ENCODE results near the gene KIAA0753. TPM values are rescaled to one million over a fixed set of nuclear protein-coding genes. Genes with fewer than 3 reads are reported as not detected.
"Not testable (repeated sequence)": the region's sequence is repeated elsewhere in the genome, so short reads cannot be mapped to it uniquely, and the experiment has no call there.

KIAA0753 gene
- total RNA-seq, 1 donor from 2014 or later, result 19.8 TPM

DNA sequence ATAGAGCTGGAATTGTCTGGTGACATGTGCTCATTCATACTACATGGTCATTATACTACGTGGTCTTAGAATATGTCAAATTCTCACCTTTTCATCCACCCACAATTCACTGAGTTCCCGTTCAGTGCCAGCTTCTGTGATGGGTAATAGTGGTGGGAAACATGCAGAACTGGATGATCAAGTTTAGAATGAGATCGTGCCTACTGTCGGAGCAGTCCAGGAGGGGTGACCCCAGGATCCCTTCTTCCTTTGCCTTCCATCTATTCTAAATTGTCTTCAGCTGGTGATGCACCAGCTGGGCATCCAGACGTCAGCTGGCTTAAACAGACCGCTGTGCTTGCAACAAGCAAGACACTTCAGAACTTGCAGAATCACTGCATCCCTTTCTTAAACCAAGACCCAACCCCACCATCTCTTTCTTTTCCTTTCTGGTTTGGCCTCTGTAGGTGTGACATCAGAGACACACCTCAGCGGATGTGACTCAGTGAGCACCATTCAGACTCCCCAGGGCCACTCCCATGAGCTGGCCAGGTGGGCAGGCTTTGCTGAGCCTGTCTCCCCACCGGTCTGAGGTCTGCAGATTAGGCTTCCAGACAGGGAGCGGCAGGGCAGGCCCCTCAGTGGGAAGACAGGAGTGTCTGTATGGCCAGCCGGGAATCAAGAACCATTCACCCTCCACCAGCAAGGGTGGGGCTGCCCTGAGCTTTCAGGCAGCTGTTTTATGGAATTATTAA is 29.1 kb upstream of the KIAA0753 start:
- no peak for DNase-seq (ENCODE audit: extremely low read depth, low read depth, low spot score)

DNA sequence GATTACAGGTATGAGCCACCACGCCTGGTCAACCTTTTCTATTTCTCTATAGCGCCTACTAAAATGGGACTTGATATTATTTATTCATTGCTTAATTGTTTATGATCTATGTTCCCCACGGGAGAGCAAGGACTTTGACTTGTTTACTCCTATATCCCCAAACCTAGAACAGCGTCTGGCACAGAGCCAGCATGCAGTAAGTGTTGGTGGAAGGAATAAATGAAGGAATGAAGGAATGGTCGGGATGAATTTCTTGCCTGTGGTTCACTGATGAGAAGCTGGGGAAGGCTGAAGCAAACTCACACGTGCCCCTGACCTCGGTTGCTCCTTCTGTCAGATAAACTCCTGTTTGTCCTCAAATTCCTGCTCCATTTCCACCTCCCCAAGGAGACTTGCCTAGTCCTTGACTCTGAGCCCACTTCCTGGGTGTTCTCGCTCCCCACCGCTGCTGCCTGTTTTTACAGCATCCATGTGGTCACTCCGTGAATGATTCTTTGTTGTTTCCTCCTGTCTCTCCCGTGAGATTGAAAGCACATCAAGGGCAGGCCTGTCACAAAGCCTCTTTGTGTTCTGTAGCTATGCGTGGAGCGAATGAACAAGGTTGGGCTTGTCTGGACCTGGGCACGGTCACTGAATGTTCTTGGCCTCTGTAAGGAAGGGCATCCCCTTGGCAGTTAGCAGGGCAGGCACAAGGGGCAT is 28.4 kb upstream of the KIAA0753 start:
- no peak for DNase-seq (ENCODE audit: extremely low read depth, low read depth, low spot score)

DNA sequence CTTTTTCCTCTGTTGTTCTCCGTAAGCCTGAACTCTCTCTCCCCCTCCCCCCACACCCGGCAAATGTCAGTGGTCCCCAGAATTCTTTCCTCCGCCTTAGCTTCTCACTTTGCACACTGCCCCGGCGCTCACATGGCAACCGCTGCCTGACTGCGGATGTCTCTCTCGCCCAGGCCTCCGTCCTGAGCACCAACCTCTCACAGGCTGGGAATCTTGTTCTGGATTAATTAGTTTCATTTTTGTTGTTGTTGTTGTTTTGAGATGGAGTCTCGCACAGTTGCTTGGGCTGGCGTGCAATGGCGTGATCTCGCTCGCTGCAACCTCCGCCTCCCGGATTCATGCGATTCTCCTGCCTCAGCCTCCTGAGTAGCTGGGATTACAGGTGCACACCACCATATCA is 27.7 kb upstream of the KIAA0753 start:
- DNase-seq (ENCODE audit: extremely low read depth, low read depth, low spot score), result no peak

DNA sequence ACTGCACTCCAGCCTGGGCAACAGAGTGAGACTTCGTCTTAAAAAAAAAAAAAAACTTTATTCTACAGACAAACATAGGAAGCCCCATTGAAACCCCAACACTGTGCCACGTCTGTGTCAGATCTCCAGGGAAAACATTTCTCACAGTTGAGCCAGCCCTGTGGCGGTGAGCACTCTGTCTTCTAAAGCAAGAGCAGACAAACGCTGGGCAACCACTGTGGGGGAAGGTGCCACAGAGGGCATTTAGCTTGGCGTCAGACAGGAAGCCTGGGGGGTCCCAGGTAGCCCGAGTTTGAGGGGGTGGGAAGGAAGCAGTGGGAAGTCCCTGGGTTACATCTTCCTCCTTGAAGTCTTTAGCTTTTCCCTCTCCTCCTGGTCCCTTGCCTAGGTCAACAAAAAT is 27.0 kb upstream of the KIAA0753 start:
- no peak for DNase-seq (ENCODE audit: extremely low read depth, low read depth, low spot score)

DNA sequence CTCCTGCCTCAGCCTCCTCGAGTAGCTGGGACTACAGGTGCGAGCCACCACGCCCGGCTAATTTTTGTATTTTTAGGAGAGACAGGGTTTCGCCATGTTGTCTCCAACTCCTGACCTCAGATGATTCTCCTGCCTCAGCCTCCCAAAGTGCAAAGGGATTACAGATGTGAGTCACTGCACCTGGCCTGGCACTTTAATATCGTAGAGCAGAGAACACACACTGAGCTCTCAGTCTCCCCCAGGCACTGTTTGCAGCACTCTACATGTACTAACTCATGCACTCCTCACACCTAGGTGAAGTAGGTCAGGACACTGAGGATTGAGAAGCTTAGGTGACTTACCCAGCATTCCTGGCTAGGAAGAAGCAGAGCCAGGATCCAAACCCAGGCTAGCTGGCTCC is 26.0 kb upstream of the KIAA0753 start:
- DNase-seq (ENCODE audit: extremely low read depth, low read depth, low spot score), result no peak

DNA sequence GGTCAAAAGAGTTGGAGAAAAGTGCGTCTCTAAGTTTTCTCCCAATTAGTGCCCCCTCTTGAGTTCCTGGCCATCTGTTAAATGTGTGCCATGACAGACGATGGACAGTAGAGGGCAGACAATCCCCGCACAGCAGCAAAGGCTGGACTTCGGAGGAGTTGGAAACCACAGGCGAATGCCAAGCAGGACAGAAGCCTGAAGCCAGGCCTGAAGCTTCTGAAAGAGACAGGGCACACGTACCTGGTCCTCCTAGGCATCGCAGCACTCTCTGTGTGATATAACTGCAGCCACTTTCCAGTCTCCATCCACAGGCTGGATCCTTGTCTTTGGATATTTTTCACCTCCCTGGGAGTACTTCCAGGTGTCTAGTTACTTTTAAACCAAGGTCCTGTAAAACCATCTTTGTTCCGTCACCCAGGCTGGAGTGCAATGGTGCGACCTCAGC is 25.6 kb upstream of the KIAA0753 start:
- no peak for DNase-seq (ENCODE audit: extremely low read depth, low read depth, low spot score)

DNA sequence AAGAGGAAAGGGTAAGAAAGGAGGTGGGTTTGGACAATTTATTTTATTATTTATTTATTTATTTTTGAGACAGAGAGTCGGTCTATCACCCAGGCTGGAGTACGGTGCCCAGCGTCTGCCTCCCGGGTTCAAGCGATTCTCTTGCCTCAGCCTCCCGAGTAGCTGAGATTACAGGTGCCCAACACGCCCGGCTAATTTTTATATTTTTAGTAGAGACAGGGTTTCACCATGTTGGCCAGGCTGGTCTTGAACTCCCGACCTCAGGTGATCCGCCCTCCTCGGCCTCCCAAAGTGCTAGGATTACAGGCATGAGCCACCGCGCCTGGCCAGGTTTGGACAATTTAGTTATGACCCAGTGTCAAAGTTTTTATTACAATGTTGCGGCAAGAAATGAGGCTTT is 22.7 kb upstream of the KIAA0753 start:
- DNase-seq (ENCODE audit: extremely low read depth, low read depth, low spot score), result not testable (repeated sequence)

DNA sequence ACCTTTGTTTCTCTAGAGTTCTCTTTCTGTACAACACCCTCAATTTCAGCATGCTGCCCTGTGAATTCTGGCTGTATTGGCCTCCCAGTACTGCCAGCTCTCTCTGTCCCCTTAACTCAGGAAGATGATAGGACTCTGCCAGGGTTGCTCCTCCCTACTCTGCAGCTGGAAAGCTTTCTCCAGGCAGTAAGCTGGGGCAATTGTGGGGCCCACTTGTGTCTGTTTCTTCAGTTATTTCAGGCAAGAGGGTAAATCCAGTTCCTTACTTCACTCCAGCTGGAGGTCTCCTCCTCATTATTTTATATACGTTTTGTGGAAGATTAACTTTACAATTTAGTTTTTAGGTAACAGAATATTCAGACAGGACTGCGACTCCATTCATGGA is 20.9 kb upstream of the KIAA0753 start:
- no peak for DNase-seq (ENCODE audit: extremely low read depth, low read depth, low spot score)

DNA sequence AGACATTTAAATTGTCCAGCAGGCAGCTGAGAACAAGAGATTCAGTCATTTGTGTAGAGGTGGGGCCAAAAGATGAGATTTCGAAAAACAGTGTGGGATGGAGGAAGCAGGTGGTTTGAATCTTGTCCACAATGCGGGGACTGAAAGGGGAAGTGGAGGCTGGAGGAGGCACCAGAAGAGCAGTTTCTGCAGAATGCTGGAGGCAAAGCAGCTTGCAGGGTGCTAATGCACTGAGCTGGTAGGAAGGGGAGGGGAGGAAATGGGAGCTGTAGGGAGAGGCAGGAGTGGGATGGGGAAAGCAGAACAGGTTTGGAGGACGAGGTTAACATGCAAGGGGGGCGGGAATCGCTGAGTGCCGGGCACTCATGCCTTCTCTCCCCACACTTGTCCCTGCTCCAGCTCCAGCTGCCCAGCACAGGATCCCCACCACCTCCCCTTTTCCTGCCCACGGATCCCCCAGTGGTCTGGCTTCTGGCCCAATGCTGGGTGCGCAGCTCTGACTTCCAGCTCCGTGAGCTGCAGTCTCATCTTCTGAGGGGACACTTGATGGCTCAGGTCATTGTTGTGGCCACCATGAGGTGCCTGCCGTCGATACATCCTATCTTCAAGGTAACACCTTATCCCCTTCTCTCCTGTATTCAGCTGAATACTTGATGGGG is 20.4 kb upstream of the KIAA0753 start:
- DNase-seq (ENCODE audit: extremely low read depth, low read depth, low spot score), result no peak

DNA sequence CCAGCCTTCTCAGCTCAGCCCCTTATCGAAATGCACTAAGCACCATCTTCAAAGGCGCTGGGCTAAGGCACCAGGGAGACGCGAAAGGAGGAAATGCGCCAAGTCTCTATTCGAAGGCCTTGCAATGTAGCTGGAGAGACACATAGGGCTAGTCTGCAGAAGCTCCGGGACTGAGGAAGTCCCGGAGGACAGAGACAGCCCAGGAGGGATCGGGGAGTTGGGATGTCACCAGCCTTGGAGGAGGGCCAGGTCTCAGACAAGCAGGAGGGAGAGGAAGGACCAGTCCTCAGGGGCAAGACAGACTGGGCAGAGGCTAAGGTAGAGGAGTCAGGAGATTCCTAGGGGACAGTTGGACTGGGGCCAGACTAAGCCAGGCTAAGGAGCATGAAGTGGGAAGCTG is 19.6 kb upstream of the KIAA0753 start:
- DNase-seq (ENCODE audit: extremely low read depth, low read depth, low spot score), result no peak

DNA sequence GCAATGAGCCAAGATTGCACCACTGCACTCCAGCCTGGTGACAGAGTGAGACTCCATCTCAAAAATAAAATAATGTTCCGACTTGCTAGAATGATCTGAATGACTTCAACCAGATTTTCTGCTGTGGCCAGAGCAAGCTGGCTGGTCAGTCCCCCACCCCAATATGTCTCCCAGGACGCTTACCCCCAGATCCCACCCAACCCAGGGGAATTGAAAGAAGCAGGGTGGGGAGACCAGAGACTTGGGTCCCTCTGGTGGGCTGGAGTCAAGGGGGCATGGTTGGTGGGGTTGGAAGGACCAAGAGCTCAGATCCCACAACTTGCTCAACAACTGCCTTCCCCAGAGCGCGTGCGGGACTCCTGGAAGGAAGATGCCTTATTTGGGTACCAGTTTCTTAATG is 17.9 kb upstream of the KIAA0753 start:
- DNase-seq (ENCODE audit: extremely low read depth, low read depth, low spot score), result not testable (repeated sequence)

DNA sequence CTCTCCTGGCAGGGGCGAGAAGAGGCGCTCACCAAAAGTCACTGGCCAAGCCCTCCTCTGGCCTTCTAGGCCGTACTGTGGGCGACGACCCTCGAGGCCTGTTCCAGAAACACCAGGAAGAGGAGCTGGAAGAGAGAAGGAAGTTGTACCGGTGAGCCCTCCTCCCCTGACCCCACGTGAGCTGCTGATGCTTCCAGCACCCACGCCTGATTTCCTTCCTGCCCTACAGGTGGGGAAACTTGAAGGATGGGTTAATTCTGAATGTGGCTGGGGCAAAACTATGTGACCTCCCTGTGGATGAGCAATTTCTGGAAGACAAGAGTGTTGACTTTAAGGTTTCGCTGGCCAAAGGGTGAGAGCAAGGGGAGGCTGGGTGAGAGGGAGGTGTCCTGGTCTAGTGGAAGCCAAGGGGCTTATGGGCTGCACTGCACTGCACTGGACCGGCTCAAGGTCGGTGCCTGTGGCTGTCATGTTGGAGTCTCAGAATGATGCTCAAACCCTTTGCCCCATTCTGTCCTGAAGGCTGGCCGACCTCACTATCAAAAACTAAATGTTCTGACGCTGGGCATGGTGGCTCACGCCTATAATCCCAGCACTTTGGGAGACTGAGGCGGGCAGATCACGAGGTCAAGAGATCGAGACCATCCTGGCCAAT is 17.2 kb upstream of the KIAA0753 start:
- no peak for DNase-seq (ENCODE audit: extremely low read depth, low read depth, low spot score)

DNA sequence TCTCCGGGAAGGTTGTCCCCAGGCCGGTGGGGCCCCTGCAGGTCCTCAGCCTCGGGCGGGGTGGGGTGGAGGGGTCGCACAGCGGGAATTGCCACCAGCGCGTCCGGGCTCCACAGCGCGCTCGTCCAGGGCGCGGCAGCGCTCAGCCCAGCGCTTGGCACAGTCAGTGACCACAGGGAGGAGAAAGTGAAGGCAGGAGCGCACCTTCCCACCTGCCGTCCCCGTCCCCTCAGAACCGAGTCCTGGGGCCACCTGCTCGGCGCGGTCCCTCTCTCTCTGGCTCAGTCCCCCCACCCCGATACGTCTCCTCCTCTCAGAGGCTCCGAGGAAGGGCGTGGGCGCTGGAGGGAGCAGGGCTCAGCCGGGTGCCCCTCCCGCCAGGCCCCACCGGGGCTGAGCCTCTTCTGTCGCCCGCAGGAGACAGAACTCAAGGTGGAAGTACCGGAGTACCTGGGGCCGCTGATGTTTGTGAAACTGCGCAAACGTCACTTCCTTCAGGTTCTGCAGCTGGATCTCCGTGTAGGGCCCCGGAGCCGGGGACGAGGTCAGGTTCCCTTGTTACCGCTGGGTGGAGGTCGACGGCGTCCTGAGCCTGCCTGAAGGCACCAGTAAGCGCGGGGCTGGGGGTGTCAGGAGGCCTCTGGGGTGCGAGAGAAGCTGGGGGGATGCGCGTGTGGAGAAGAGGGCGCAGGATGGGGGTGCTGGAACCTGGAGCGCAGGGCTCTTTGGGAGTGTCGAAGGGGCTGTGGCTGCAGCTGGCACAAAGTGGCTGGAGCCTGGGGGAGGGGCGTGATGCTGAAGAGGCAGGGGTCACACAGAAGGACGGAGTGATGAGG is 16.5 kb upstream of the KIAA0753 start:
- DNase-seq (ENCODE audit: extremely low read depth, low read depth, low spot score), result not testable (repeated sequence)

DNA sequence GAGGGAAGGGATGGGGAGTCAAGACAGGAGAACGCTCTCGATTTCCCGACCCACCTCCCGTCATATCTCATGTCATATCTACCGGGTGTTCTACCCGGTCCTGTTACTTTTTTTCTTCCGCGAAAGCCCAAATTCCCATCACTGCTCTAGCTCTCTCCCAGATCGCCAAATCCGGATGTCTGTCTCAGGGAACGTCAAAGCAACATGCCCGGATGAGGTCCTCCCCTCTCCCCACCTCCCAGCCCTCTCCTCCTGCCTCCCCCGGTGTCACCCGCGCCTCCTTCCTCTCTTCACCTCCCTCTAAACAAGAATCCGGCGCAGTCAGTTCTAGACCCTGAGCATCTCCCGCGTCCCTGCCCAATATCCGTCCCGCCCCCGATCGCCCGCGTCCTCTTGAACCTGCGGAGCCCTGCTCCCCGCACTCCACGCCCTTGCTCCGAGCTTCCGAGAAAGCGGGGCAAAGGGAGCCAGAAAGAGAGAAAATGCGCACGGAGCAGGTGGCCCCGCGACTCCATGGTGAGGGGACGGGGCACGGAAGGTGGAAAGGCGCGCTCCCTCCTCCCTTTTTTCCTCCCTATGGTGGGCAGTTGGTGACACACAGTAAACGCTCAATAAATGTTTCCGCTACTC is 15.3 kb upstream of the KIAA0753 start:
- DNase-seq (ENCODE audit: extremely low read depth, low read depth, low spot score), result not testable (repeated sequence)

DNA sequence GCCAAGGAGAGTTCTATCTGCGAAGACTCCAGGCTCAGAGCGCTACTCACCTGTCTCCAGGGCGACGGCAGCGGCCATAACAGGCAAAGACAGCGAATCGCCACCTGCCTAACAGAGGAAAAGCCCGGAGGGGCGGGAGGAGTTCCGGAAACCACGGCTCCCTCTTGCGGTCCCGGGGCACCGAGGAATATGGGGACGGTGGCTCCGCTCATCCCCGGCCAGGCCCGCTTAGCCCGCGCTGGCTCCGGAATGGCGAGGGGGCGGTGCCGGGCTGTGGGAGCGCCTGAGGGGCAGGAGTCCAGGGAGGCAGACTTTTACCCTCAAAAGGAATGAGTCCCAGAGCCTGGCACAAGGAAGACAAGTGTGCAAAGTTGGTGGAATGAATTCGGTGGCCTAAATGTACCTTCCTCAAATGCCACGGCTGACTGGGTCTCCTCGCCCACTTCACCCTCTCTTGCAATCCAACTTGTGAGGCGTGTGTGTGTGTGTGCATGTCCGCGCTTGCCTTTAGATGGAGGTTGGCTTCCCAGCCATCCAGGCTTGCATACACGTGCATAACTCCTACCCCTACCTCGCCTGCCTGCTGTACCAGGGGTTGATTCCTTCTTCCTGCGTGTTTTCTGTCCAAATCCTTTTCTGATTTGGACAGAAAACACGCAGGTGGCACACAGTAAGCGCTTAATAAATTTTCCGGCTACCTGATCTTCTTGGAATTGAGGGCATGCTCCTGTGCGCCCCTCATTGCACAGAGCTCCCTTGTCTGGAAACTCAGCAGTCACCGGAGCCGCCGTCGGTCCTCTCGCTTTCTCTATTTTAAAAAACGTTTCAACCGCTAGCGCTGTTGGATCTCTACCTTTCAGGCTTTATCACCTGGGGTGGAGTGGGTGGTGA is 14.6 kb upstream of the KIAA0753 start:
- DNase-seq (ENCODE audit: extremely low read depth, low read depth, low spot score), result no peak

DNA sequence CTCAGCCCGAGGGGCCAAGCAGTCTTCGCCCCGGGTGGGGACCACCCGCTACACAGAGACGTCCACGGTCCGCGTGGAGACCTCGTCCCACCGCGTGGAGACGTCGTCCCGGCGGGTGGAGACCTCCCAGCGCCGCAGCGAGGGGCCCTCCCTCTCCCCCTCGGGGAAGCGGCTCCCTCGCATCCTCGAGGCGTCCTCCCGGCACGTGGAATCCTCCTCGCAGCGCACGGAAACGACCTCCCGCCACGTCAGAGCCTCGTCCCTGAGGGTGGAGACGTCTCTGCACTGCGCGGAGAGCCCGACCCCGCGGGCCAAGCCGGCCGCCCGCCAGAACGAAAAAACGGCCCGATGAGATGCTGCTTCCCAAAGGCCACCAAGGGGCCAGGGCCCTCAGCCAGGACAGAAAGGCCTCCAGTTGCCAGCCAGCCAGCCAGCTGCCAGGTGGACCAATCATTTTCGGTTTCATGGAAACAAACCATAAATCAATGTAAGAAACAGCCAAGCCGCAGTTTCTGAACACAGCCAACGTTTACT is 11.5 kb upstream of the KIAA0753 start:
- DNase-seq (ENCODE audit: extremely low read depth, low read depth, low spot score), result no peak

DNA sequence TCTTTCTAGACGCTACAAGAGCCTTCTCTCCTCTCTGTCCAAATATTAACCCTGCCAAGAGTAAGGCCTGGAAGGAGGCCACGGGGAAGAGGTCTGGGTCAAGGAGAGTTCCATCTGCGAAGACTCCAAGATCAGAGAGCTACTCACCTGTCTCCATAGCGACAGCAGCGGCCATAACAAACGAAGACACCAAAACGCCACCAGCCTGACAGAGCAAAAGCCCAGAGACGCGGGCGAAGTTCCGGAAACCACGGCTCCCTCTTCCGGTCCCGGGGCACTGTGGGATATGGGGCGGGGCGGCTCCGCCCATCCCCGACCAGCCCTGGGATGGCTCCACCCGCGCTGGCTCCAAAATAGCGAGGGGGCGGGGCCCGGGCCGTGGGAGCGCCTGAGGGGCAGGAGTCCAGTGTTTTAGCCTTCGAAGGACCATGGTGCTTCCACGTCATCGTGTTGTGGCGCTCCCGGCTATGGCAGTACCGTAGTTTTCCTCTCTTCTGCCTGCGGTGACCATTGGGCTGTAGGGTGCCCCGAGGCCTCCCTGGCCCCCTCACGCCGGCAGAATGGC is 10.9 kb upstream of the KIAA0753 start, which contains the start of the genes C17orf100 and MED31:
Gene C17orf100 (plus strand): TSS at position 409 of the 565 bp plus-strand sequence. CDS start 152 bp downstream, at position 561.
Gene MED31 (minus strand): TSS at position 252 of the 565 bp plus-strand sequence. CDS start 77 bp downstream, at position 175.
- DNase-seq (ENCODE audit: extremely low read depth, low read depth, low spot score), result peak; percentile 58

DNA sequence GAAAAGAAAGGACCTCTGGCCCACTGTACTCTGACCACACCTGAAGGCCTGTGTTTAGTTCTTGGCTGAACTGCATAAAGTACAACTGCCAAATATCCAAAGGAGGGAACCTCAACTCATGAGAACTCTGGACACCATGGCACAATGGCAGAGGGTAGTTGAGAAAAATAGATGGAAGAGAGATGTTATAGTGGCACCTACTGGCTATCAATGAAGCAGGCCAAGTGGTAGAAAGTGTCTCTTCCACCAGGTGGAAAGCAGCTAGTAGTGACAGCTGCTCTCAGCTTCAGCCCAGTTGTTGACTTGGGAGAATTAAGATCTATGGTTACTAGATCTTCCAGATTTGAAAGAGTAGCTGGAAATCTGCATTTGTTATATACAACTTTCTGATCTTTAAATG is 7.7 kb upstream of the KIAA0753 start:
- no peak for DNase-seq (ENCODE audit: extremely low read depth, low read depth, low spot score)
